ENCODE results near the gene CDX4.
"Not testable (repeated sequence)": the region's sequence is repeated elsewhere in the genome, so short reads cannot be mapped to it uniquely, and the experiment has no call there.

The CDX4 gene, protein sequence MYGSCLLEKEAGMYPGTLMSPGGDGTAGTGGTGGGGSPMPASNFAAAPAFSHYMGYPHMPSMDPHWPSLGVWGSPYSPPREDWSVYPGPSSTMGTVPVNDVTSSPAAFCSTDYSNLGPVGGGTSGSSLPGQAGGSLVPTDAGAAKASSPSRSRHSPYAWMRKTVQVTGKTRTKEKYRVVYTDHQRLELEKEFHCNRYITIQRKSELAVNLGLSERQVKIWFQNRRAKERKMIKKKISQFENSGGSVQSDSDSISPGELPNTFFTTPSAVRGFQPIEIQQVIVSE

DNA sequence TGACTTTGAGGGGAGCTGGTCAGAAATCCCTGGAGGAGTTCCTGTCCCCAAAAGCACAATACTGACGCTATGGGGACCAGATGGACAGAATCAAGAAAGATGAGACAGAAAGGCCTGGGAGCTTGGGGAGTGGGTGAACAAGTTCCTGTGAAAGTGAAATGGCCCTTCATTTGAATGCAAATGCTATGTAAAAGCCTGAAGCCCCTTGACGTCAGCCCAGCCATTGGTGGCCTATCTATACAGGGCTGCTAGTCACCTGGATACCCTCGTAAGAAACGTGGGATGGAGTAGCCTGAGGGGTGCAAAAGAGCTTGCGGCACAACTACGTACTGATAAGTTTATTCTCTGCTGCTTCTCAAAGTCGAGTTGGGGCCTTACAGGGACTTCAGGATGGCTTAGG lies at the start of gene CDX4:
Gene CDX4, plus strand, starts transcription at position 223 of the 400 bp plus-strand sequence. CDS start 201 bp downstream, outside the sequence.
- no peak for DNase-seq (ENCODE audit: low read depth in 4 of 4, low spot score in 1 of 4)

DNA sequence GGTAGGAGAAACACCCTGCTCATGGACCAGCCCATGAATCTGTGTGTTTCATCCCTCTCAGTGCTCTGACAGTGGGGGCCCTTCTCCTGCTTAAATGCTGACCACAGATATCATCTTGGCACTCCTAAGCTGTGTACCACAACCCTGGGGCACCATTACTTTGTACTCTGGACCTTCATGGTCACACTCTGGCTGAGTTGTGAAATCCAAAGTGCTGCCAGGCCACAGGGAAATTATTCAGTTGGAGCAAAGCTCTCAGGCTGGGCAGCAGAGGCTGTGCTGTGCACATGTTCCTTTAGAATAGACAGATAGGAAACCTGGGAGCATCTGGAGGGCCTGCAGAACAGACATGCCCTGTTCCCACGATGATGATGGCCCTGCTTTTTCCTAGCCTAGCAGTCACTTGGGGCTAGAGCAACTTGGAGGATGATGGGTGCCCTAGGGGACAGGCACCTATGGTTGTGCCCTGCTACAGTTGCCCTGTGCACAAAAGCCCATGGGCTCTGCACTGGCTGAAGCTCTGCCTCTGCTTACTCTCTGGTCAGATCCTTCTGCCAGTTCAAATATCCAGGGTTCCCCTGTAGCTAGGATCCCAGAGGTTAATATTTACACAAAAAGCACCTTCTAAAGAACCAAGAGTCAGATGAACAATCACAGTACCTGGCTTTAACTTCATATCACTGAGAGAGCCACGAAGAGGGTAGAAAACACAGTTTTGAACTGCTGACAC lies 48.5 kb upstream of the CDX4 start:
- DNase-seq (ENCODE audit: low read depth in 4 of 4, low spot score in 1 of 4), result no peak

DNA sequence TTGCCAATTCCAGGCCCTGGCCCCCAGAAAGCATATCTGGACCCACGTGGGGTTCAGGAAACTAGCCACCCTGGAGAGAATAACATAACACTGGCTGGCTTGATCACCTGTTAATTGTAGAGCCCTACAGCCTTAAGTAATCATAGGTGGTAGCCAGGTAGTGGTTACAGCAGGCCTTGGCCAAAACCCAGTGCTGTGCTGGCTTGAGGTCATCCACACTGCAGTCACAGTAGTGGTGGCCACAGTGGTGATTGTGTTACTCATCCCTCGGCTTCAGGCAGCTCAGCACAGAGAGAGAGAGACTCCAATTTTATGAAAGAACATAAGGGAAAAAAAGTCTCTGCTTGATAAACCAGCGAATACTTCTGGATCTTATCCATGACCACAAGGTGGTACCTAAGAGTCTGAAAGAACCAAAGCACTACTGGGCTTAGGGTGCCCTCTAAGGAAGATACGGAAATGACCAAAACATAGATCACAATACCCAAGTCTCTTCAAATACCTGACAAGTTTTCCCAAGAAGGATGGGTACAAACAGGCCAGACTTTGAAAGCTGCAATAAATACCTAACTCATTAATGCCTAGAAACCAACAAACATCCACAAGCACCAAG lies 46.6 kb upstream of the CDX4 start:
- no peak for DNase-seq (ENCODE audit: low read depth in 4 of 4, low spot score in 1 of 4)

DNA sequence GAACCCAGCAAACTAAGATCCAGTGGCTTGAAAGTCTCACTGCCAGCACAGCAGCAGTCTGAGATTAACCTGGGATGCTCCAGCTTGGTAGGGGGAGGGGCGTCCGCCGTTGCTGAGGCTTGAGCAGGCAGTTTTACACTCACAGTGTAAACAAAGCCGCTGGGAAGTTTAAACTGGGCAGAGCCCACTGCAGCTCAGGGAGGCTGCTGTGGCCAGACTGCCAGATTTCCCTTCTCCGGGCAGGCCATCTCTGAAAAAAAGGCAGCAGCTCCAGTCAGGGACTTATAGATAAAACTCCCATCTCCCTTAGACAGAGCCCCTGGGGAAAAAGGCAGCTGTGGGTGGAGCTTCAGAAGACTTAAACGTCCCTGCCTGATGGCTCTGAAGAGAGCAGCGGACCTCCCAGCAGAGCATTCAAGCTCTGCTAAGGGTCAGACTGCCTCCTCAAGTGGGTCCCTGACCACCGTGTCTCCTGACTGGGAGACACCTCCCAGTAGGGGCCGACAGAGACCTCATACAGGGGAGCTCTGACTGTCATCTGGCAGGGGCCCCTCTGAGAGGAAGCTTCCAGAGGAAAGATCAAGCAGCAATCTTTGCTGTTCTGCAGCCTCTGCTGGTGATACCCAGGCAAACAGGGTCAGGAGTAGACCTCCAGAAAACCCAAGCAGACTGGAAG lies 45.1 kb upstream of the CDX4 start:
- no peak for DNase-seq (ENCODE audit: low read depth in 4 of 4, low spot score in 1 of 4)

DNA sequence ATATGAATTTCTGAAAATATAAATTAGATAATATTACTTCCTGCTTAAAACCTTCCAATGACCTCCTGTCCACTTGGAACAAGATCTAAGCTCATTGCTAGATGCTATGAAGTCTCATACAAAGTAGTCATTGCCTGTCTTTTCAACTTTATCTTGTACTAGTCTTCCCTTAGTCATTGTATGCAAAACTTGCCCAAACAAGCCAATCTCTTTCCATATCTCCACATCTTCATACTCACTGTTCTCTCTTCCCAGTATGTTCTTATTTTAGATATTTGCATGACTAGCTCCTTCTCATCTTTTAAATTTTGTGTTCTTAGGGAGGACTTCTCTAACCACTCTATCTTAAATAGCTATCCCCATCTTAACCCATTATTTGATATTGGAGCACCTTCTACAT lies 33.9 kb upstream of the CDX4 start:
- no peak for DNase-seq (ENCODE audit: low read depth in 4 of 4, low spot score in 1 of 4)

DNA sequence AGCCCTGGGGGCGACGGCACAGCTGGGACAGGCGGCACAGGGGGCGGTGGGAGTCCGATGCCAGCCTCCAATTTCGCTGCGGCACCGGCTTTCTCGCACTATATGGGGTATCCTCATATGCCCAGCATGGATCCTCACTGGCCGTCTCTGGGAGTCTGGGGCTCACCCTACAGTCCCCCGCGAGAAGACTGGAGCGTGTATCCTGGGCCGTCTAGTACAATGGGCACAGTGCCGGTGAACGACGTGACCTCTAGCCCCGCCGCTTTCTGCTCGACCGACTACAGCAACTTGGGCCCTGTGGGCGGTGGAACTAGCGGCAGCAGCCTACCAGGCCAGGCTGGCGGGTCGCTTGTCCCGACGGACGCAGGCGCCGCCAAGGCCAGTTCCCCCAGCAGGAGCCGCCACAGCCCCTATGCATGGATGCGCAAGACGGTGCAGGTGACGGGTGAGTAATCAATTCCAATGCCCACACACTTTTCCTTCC lies 500 bp downstream of the CDX4 start:
- DNase-seq (ENCODE audit: low read depth in 4 of 4, low spot score in 1 of 4), result no peak

DNA sequence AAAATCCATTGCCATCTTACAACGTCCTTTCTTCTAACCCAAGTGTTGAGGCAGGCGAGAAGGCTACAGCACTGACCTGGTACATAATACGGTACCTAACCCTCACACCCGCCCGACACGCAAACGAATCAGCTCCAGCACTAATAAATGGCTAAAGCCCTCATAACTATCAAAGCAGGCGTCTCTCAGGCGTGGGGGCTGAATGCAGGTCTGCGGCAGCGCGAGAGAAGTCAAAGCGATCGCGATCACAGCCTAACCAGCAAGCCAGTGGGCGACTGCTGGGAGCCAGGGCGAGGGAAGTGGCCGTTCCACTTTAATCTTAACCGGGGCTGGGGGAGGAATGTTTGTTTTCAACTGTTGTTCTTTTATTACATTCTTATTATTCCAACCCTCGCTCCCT lies 1.5 kb downstream of the CDX4 start:
- DNase-seq (ENCODE audit: low read depth in 4 of 4, low spot score in 1 of 4), result no peak

DNA sequence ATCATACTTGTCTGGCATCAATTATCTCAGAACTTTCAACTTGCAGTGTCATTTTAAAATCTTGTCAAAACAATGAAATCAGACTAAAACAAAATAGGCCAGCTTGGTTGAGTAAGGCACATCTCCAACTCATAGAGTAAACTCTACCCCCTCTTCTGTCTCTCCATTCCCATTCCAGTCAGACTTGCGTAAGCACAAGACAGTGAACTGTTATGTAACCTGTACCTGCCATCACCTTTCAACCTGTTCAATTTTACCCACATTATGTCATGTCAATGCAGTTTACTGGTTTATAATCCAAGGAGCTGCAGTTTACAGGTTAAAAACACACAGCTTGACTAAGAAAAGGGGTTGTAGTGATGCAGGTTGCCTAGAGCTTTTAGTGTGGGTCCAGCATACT lies 8.3 kb downstream of the CDX4 start:
- DNase-seq (ENCODE audit: low read depth in 4 of 4, low spot score in 1 of 4), result no peak

DNA sequence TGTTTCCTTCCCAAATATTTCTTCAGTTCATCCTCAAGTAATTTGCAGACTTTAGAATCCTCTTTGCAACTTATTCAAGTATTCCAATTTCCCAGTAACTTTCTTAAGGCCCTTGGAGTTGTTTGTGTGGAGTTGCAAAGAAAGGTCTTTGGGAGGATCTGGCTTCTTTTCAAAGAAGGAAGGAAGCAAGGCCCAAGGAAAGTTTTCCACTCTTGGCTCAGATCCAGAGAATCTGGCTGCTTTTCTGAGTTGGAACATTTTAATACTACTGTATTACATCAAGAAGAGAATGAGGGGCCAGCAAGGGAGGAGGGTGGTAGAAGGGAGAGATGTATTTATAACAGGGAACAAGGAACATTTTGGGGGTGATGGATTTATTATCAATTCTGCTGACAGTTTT lies 10.5 kb downstream of the CDX4 start:
- DNase-seq (ENCODE audit: low read depth in 4 of 4, low spot score in 1 of 4), result no peak

DNA sequence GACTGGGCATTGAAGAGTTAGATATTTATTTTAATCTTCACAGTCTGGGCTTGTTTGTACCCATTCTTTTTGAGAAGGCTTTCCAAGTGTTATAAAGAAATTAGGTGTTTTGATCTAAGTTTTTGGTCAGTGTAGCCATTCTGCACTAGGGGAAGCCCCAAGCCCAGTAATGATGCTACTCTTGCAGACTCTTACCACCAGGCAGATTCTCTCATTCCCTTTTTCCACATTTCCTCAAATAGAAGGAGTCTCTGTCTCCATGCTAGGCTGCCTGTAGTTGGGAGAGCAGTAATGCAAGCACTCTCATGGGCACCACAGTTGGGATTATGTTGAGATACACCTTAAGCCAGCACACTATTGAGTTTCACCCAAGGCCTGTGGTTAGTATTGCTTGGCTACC lies 21.5 kb downstream of the CDX4 start:
- DNase-seq (ENCODE audit: low read depth in 4 of 4, low spot score in 1 of 4), result no peak

DNA sequence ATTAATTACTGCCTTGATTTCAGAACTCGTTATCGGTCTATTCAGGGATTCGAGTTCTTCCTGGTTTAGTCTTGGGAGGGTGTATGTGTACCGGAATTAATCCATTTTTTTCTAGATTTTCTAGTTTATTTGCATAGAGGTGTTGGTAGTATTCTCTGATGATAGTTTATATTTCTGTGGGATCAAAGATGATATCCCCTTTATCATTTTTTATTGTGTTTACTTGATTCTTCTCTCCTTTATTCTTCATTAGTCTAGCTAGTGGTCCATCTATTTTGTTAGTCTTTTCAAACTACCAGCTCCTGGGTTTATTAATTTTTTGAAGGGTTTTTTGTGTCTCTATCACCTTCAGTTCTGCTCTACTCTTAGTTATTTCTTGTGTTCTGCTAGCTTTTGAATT lies 32.1 kb downstream of the CDX4 start:
- DNase-seq (ENCODE audit: low read depth in 4 of 4, low spot score in 1 of 4), result no peak

DNA sequence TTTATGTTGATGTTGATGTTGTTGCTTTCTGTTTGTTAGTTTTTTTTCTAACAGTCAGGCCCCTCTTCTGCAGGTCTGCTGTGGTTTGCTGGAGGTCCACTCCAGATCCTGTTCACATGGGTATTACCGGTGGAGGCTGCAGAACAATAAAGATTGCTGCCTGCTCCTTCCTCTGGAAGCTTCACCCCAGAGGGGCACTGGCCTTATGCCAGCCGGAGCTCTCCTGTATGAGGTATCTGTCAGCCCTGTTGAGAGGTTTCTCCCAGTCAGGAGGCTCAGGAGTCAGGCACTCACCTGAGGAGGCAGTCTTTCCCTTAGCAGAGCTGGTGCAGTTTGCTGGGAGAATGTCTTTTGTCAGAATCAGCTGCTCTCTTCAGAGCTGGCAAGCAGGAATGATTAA lies 34.7 kb downstream of the CDX4 start:
- DNase-seq (ENCODE audit: low read depth in 4 of 4, low spot score in 1 of 4), result no peak

DNA sequence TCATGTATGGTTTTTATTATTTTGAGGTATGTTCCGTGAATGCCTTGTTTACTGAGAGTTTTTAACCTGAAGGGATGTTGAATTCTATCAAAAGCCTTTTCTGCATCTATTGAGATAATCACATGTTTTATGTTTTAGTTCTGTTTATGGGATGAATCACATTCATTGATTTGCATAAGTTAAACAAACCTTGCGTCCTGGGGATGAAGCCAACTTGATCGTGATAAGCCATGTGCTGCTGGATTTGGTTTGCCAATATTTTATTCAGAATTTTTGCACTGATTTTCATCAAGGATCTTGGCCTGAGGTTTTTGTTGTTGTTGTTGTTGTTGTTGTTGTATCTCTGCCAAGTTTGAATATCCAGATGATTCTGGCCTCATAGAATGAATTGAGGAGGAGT lies 43.8 kb downstream of the CDX4 start:
- no peak for DNase-seq (ENCODE audit: low read depth in 4 of 4, low spot score in 1 of 4)

DNA sequence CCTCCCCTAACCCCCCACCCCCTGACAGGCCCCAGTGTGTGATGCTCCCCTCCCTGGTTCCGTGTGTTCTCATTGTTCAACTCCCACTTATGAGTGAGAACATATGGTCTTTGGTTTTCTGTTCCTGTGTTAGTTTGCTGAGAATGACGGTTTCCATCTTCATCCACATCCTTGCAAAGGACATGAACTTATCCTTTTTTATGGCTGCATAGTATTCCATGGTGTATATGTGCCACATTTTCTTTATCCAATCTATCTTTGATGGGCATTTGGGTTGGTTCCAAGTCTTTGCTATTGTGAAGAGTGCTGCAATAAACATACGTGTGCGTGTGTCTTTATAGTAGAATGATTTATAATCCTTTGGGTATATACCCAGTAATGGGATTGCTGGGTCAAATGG lies 45.3 kb downstream of the CDX4 start:
- DNase-seq (ENCODE audit: low read depth in 4 of 4, low spot score in 1 of 4), result not testable (repeated sequence)
